Esophagus squamous epithelium (tissue), 5 donors: ENCODE data around the gene MKS1. TPM values are rescaled to one million over a fixed set of nuclear protein-coding genes. Genes with fewer than 3 reads are reported as not detected.

Source experiments
- DNase-seq: peaks from one replicate; lab custom pipeline; 2025; lab: John Stamatoyannopoulos, UW
- H3K27ac ChIP-seq, 4 donors: fragments of 200-600 bp; sonication (generic); one replicate each; pipeline ENCODE4 v1.5.1; 2016 to 2019; ENCODE audit warnings: mild to moderate bottlenecking in 1 of 4
- H3K27me3 ChIP-seq, 4 donors: fragments of 200-600 bp; sonication (generic); 1 replicate in 3 of 4; 2 replicates in 1 of 4; pipeline versions ENCODE4 v1.5.1 to v1.6.0; 2017 to 2021; ENCODE audit warnings: antibody characterized with exemption in 1 of 4
- H3K36me3 ChIP-seq, 3 donors: fragments of 200-600 bp; sonication (generic); one replicate each; pipeline ENCODE4 v1.5.1; 2016 to 2019
- H3K4me1 ChIP-seq, 3 donors: fragments of 200-600 bp; sonication (generic); one replicate each; pipeline ENCODE4 v1.5.1; 2017 to 2019
- H3K4me3 ChIP-seq, 4 donors: fragments of 200-600 bp; sonication (generic); 1 replicate in 3 of 4; 2 replicates in 1 of 4; pipeline ENCODE4 v1.5.1; 2016 to 2019; ENCODE audit warnings: mild to moderate bottlenecking in 2 of 4, moderate library complexity in 1 of 4
- H3K9me3 ChIP-seq, 3 donors: fragments of 200-600 bp; sonication (generic); one replicate each; pipeline ENCODE4 v1.5.1; 2016 to 2019
- CTCF ChIP-seq, 6 experiments: fragments of 450-650 bp in 4 of 6; fragments of 200-600 bp in 2 of 6; sonication (generic) in 2 of 6; IDR thresholded peaks; one replicate each; pipeline ENCODE4 v1.5.1; 2016 to 2019; ENCODE audit warnings: antibody characterized with exemption in 6 of 6, mild to moderate bottlenecking in 4 of 6, moderate library complexity in 4 of 6
- POLR2A ChIP-seq, 4 donors: fragments of 450-650 bp; IDR thresholded peaks; one replicate each; pipeline ENCODE4 v1.6.1; 2017; ENCODE audit warnings: antibody characterized with exemption in 4 of 4, mild to moderate bottlenecking in 4 of 4, moderate library complexity in 3 of 4
- WGBS, 2 donors: methylation state at CpG; one replicate each; pipeline ENCODE4 v1.1.5; 2018; 5-methylcytosine and 5-hydroxymethylcytosine counted together
- intact Hi-C: fragments of 100-400 bp; cut with DNase I; formaldehyde crosslinking; loops from one replicate; pipeline ENCODE4 v1.15.0; 2022
- total RNA-seq, 4 donors: library from RNA; depleted of rRNA; stranded (reverse); fragments of >200 nt; gene quantifications; one replicate each; pipeline ENCODE4 v1.1.0, GENCODE V29; 2016
- donor health status: DM: yes; HTN: yes; CAD: no.

The MKS1 gene
- total RNA-seq, 4 donors from 2014 or later = 5.3 to 10.8 (median 9.3) TPM

- WGBS, 2 donors = 30 to 36% methylated on average over 7 of the region's 7 CpGs
- DNase-seq = no peak
- no peak for TF ChIP-seq CTCF (IDR thresholded peaks at IDR 0.05)
- TF ChIP-seq POLR2A (IDR thresholded peaks at IDR 0.05) = no peak
- H3K27ac ChIP-seq = peak overlapping the region; percentile 75 to 87 (median 84)
- peaks cover 0 to 22% (median 0%) of the 10 kb centered on the region in 3 donors for H3K36me3 ChIP-seq
- H3K4me1 ChIP-seq = peaks cover 0 to 19% (median 3%) of the 10 kb centered on the region in 3 donors
- intact Hi-C loops = no loop called here
- H3K27me3 ChIP-seq = no peaks in the 10 kb centered on the region
- H3K4me3 ChIP-seq = peak overlapping the region; percentile 67 to 84 (median 76)
- H3K9me3 ChIP-seq = no peaks in the 10 kb centered on the region
These were observed 731 bp upstream of the MKS1 start for GRCh38 chr17:58219789-58220183.

- no peaks in the 10 kb centered on the region for H3K27me3 ChIP-seq
- no peak overlapping the region for H3K4me3 ChIP-seq
- TF ChIP-seq POLR2A (IDR thresholded peaks at IDR 0.05) = no peak
- H3K4me1 ChIP-seq = peaks cover 0 to 19% (median 3%) of the 10 kb centered on the region in 3 donors
- no peak for DNase-seq
- peaks cover 0 to 42% (median 0%) of the 10 kb centered on the region in 3 donors for H3K36me3 ChIP-seq
- intact Hi-C loops = no loop called here
- 80 to 81% methylated on average over 3 of the region's 3 CpGs for WGBS, 2 donors
- H3K27ac ChIP-seq = no peak overlapping the region
- H3K9me3 ChIP-seq = no peaks in the 10 kb centered on the region
These were observed 1.3 kb downstream of the MKS1 start for GRCh38 chr17:58217766-58218165.

- H3K36me3 ChIP-seq = peaks cover 0 to 63% (median 0%) of the 10 kb centered on the region in 3 donors
- no peak for TF ChIP-seq POLR2A (IDR thresholded peaks at IDR 0.05)
- TF ChIP-seq CTCF (IDR thresholded peaks at IDR 0.05) = no peak
These were observed 3.4 kb downstream of the MKS1 start for GRCh38 chr17:58215685-58216084.

GRCh38 chr17:58210922-58211321 is 8.1 kb downstream of the MKS1 start:
- H3K36me3 ChIP-seq = peaks cover 0 to 100% (median 13%) of the 10 kb centered on the region in 3 donors
- no peak overlapping the region for H3K27ac ChIP-seq
- H3K27me3 ChIP-seq = no peaks in the 10 kb centered on the region
- no peak overlapping the region for H3K4me3 ChIP-seq
- no peaks in the 10 kb centered on the region for H3K9me3 ChIP-seq
- no peak for DNase-seq
- intact Hi-C loops = no loop called here
- WGBS, 2 donors = 84 to 89% methylated on average over 5 of the region's 5 CpGs
- TF ChIP-seq POLR2A (IDR thresholded peaks at IDR 0.05) (no peak), CTCF (IDR thresholded peaks at IDR 0.05) (no peak)
- no peaks in the 10 kb centered on the region for H3K4me1 ChIP-seq

More at GRCh38 chr17:58215685-58216084, 3.4 kb downstream of the MKS1 start:
- Histone ChIP-seq H3K9me3 (no peaks in the 10 kb centered on the region), H3K4me1 (peaks cover 0 to 19% (median 3%) of the 10 kb centered on the region in 3 donors), H3K4me3 (no peak overlapping the region), H3K27me3 (no peaks in the 10 kb centered on the region), H3K27ac (no peak overlapping the region)
- no peak for DNase-seq
- intact Hi-C loops = no loop called here

- no peak overlapping the region for H3K4me3 ChIP-seq
- peaks cover 0 to 86% (median 16%) of the 10 kb centered on the region in 3 donors for H3K36me3 ChIP-seq
- no peaks in the 10 kb centered on the region for H3K4me1 ChIP-seq
- DNase-seq = no peak
- H3K27ac ChIP-seq = no peak overlapping the region
- TF ChIP-seq POLR2A (IDR thresholded peaks at IDR 0.05) (no peak), CTCF (IDR thresholded peaks at IDR 0.05) (no peak)
- H3K27me3 ChIP-seq = no peaks in the 10 kb centered on the region
- WGBS, 2 donors = 89 to 90% methylated on average over 4 of the region's 5 CpGs
- intact Hi-C loops = no loop called here
- H3K9me3 ChIP-seq = no peaks in the 10 kb centered on the region
These were observed 10.7 kb downstream of the MKS1 start for GRCh38 chr17:58208344-58208743.

GRCh38 chr17:58207451-58207850 is 11.6 kb downstream of the MKS1 start:
- 69 to 83% methylated on average over 1 to 2 of the region's 3 CpGs for WGBS, 2 donors
- TF ChIP-seq CTCF (IDR thresholded peaks at IDR 0.05) (no peak), POLR2A (IDR thresholded peaks at IDR 0.05) (no peak)
- Histone ChIP-seq H3K27me3 (no peaks in the 10 kb centered on the region), H3K27ac (no peak overlapping the region), H3K9me3 (no peaks in the 10 kb centered on the region), H3K36me3 (peaks cover 0 to 77% (median 16%) of the 10 kb centered on the region in 3 donors), H3K4me3 (no peak overlapping the region), H3K4me1 (no peaks in the 10 kb centered on the region)
- no peak for DNase-seq
- intact Hi-C loops = no loop called here
